ENCODE data around the gene TACC2.

DNA sequence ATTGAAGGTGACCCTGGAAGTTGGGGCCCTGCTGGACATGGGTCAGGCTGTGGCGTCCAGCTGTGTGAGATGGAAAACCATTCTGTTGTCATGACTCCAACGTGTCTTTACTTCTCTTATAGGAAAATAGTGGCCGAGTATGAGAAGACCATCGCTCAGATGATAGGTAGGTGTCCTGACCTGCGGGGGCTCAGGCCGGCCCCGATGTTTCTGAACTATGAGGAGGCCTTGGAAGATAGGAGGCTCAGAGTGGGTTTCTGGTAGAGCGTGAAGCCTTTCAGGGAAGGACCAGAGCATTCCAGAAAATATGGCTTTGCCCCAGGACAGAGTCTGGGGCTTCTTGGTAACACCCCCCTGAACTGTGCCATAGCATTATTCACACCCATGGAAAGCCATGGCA, 252.9 kb downstream of the TACC2 start:
- TF ChIP-seq, protein P1, sequence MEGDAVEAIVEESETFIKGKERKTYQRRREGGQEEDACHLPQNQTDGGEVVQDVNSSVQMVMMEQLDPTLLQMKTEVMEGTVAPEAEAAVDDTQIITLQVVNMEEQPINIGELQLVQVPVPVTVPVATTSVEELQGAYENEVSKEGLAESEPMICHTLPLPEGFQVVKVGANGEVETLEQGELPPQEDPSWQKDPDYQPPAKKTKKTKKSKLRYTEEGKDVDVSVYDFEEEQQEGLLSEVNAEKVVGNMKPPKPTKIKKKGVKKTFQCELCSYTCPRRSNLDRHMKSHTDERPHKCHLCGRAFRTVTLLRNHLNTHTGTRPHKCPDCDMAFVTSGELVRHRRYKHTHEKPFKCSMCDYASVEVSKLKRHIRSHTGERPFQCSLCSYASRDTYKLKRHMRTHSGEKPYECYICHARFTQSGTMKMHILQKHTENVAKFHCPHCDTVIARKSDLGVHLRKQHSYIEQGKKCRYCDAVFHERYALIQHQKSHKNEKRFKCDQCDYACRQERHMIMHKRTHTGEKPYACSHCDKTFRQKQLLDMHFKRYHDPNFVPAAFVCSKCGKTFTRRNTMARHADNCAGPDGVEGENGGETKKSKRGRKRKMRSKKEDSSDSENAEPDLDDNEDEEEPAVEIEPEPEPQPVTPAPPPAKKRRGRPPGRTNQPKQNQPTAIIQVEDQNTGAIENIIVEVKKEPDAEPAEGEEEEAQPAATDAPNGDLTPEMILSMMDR (IDR thresholded peaks at IDR 0.05 in 4 of 5, conservative IDR thresholded peaks at IDR 0.05 in 1 of 5): no peak
- no peak for TF ChIP-seq POLR2A (IDR thresholded peaks at IDR 0.05)

All from gastrocnemius medialis (tissue), 4 donors.